ENCODE results near the gene PRKACA. TPM values are rescaled to one million over a fixed set of nuclear protein-coding genes. Genes with fewer than 3 reads are reported as not detected.

PRKACA gene
- polyA plus RNA-seq (2012; ENCODE audit: missing spikeins), result 35.1 TPM

GRCh38 chr19:14117668-14118164, at the start of gene PRKACA:
Gene PRKACA (minus strand): TSS chr19:14117762. CDS start chr19:14117547, 215 bp downstream.
- DNase-seq (ENCODE audit: insufficient read length) (peak; percentile 99), FAIRE-seq (peak; percentile 97)
- TF ChIP-seq TAF1 (IDR thresholded peaks at IDR 0.05; ENCODE audit: borderline replicate concordance, low read depth, low read length), result no peak
- TF ChIP-seq POLR2AphosphoS5 (IDR thresholded peaks at IDR 0.05; ENCODE audit: low read depth, low read length), result no peak
- no peak for TF ChIP-seq POLR2A (IDR thresholded peaks at IDR 0.05; ENCODE audit: low read depth, low read length)

GRCh38 chr19:14166999-14167575, 49.5 kb upstream of the PRKACA start:
- no peak for FAIRE-seq

GRCh38 chr19:14165990-14166830, 48.6 kb upstream of the PRKACA start:
- TF ChIP-seq POLR2AphosphoS5 (IDR thresholded peaks at IDR 0.05; ENCODE audit: low read depth, low read length) (no peak), POLR2A (IDR thresholded peaks at IDR 0.05; ENCODE audit: low read depth, low read length) (no peak), TAF1 (IDR thresholded peaks at IDR 0.05; ENCODE audit: borderline replicate concordance, low read depth, low read length) (no peak)
- DNase-seq (ENCODE audit: insufficient read length) (no peak), FAIRE-seq (no peak)

More at GRCh38 chr19:14166999-14167575, 49.5 kb upstream of the PRKACA start:
- no peak for DNase-seq (ENCODE audit: insufficient read length)
- TF ChIP-seq POLR2AphosphoS5 (IDR thresholded peaks at IDR 0.05; ENCODE audit: low read depth, low read length) (no peak), POLR2A (IDR thresholded peaks at IDR 0.05; ENCODE audit: low read depth, low read length) (no peak)

- no peak for FAIRE-seq
- TF ChIP-seq POLR2A (IDR thresholded peaks at IDR 0.05; ENCODE audit: low read depth, low read length) (no peak), TAF1 (IDR thresholded peaks at IDR 0.05; ENCODE audit: borderline replicate concordance, low read depth, low read length) (no peak), POLR2AphosphoS5 (IDR thresholded peaks at IDR 0.05; ENCODE audit: low read depth, low read length) (no peak)
- no peak for DNase-seq (ENCODE audit: insufficient read length)
These were observed 47.3 kb upstream of the PRKACA start for GRCh38 chr19:14164724-14165493.

GRCh38 chr19:14164082-14164481, 46.5 kb upstream of the PRKACA start:
- TF ChIP-seq TAF1 (IDR thresholded peaks at IDR 0.05; ENCODE audit: borderline replicate concordance, low read depth, low read length), result no peak
- no peak for TF ChIP-seq POLR2AphosphoS5 (IDR thresholded peaks at IDR 0.05; ENCODE audit: low read depth, low read length)
- TF ChIP-seq POLR2A (IDR thresholded peaks at IDR 0.05; ENCODE audit: low read depth, low read length), result no peak
- FAIRE-seq (no peak), DNase-seq (ENCODE audit: insufficient read length) (no peak)

- no peak for FAIRE-seq
- DNase-seq (ENCODE audit: insufficient read length), result no peak
- no peak for TF ChIP-seq TAF1 (IDR thresholded peaks at IDR 0.05; ENCODE audit: borderline replicate concordance, low read depth, low read length)
- TF ChIP-seq POLR2A (IDR thresholded peaks at IDR 0.05; ENCODE audit: low read depth, low read length), result no peak
These were observed 45.3 kb upstream of the PRKACA start for GRCh38 chr19:14162871-14163297.

- FAIRE-seq, result no peak
- no peak for DNase-seq (ENCODE audit: insufficient read length)
- TF ChIP-seq TAF1 (IDR thresholded peaks at IDR 0.05; ENCODE audit: borderline replicate concordance, low read depth, low read length) (no peak), POLR2A (IDR thresholded peaks at IDR 0.05; ENCODE audit: low read depth, low read length) (no peak), POLR2AphosphoS5 (IDR thresholded peaks at IDR 0.05; ENCODE audit: low read depth, low read length) (no peak)
These were observed 43.7 kb upstream of the PRKACA start for GRCh38 chr19:14161305-14161704.

- TF ChIP-seq POLR2A (IDR thresholded peaks at IDR 0.05; ENCODE audit: low read depth, low read length), result no peak
- no peak for TF ChIP-seq POLR2AphosphoS5 (IDR thresholded peaks at IDR 0.05; ENCODE audit: low read depth, low read length)
- TF ChIP-seq TAF1 (IDR thresholded peaks at IDR 0.05; ENCODE audit: borderline replicate concordance, low read depth, low read length), result no peak
- peak; percentile 24 for DNase-seq (ENCODE audit: insufficient read length)
- FAIRE-seq, result no peak
These were observed 42.6 kb upstream of the PRKACA start for GRCh38 chr19:14160017-14160703.

- TF ChIP-seq POLR2AphosphoS5 (IDR thresholded peaks at IDR 0.05; ENCODE audit: low read depth, low read length) (no peak), POLR2A (IDR thresholded peaks at IDR 0.05; ENCODE audit: low read depth, low read length) (no peak), TAF1 (IDR thresholded peaks at IDR 0.05; ENCODE audit: borderline replicate concordance, low read depth, low read length) (no peak)
- DNase-seq (ENCODE audit: insufficient read length), result no peak
- FAIRE-seq, result no peak
These were observed 41.5 kb upstream of the PRKACA start for GRCh38 chr19:14159059-14159458.

- no peak for DNase-seq (ENCODE audit: insufficient read length)
- FAIRE-seq, result no peak
- TF ChIP-seq POLR2A (IDR thresholded peaks at IDR 0.05; ENCODE audit: low read depth, low read length), result no peak
- no peak for TF ChIP-seq POLR2AphosphoS5 (IDR thresholded peaks at IDR 0.05; ENCODE audit: low read depth, low read length)
- TF ChIP-seq TAF1 (IDR thresholded peaks at IDR 0.05; ENCODE audit: borderline replicate concordance, low read depth, low read length), result no peak
These were observed 40.9 kb upstream of the PRKACA start for GRCh38 chr19:14158276-14159023.
